ENCODE data around the gene PIP5K1B.

DNA sequence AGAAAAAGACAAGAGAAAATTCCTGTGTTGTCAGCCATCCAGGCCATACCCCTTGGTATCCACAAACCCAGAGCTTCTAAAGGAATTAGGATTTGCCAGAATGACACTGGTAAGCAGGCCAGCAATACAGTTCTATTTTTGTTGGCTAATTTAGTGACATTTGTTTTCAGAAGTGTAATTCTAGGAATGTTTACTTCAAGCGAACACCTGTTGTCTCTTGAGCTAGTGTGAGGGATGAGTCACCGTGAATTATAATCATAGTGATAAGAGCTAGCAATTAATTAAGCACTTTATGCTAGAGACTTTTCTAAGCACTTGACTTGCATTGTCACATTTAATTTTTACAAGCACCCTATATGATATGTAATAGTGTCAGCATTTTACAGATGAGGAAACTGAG lies 209.7 kb downstream of the PIP5K1B start:
- TF ChIP-seq CTCF (conservative IDR thresholded peaks at IDR 0.05 in 1 of 2, IDR thresholded peaks at IDR 0.05 in 1 of 2; ENCODE audit: extremely low read depth in 1 of 2, insufficient read depth in 1 of 2, low read depth in 1 of 2, low read length in 2 of 2) (no peak), EZH2 (IDR thresholded peaks at IDR 0.05; ENCODE audit: borderline replicate concordance, low read length) (no peak)

Data from mammary epithelial cell (primary cell).